K562 (cell line): ENCODE results near the gene CREB5. TPM values are rescaled to one million over a fixed set of nuclear protein-coding genes. Genes with fewer than 3 reads are reported as not detected.

Experiments used
- ATAC-seq: fragments of 200-7000 bp; cut with Tn5 transposase; 3 replicates; pipeline ENCODE4 v1.9.1; 2020; ENCODE audit warnings: moderate library complexity
- BruUV-seq: library from RNA; stranded (reverse); fragments of 400-500 nt; replicated peaks from 2 replicates; lab custom pipeline; 2021; lab: Mats Ljungman, UMichigan
- CTCF ChIA-PET: fragments of 300-600 bp; formaldehyde crosslinking; extraction: SDS; loops from one replicate; lab custom pipeline; 2021; ENCODE audit warnings: low intra/inter-chr PET ratio; lab: Yijun Ruan, JAX
- POLR2A ChIA-PET: fragments of 300-600, 350-650 bp; sonication (Branson Sonifier 250); formaldehyde crosslinking; extraction: SDS; loops from one replicate; lab custom pipeline; 2021; ENCODE audit warnings: antibody characterized with exemption, inconsistent platforms; lab: Yijun Ruan, JAX
- DNase-seq, 4 experiments: peaks; one replicate each; pipeline versions ENCODE4 v3.0.0 to v3.0.0-alpha.2; 2011 to 2018; ENCODE audit warnings: low spot score in 3 of 4, mixed read lengths in 3 of 4; ENCODE audit errors: extremely low read depth in 1 of 4
- FAIRE-seq: peaks from 2 replicates; lab custom pipeline; 2011; peaks lifted over from hg19 to GRCh38; lab: Jason Lieb, UNC
- H2AFZ ChIP-seq: 2 replicates; pipeline ENCODE4 v1.6.0; 2011; ENCODE audit warnings: low read depth, low read length, control low read depth, inconsistent platforms
- H3K27ac ChIP-seq: fragments of 200-600 bp; 3 replicates; pipeline ENCODE4 v1.8.0; 2011; ENCODE audit warnings: low read depth, mild to moderate bottlenecking, control low read depth, inconsistent platforms, low read length, moderate library complexity, mixed read lengths; ENCODE audit errors: extremely low read depth
- H3K27me3 ChIP-seq, 2 experiments: fragments of 300-600 bp in 1 of 2; 2 replicates in 1 of 2; 3 replicates in 1 of 2; pipeline versions ENCODE4 v1.6.0 to v1.8.0; 2011; ENCODE audit warnings: inconsistent platforms in 2 of 2, low read length in 2 of 2, mild to moderate bottlenecking in 1 of 2, mixed read lengths in 1 of 2, moderate library complexity in 1 of 2; ENCODE audit not compliant: control insufficient read depth in 2 of 2, insufficient read depth in 2 of 2
- H3K36me3 ChIP-seq: fragments of 300-600 bp; 3 replicates; pipeline ENCODE4 v1.8.0; 2011; ENCODE audit warnings: mild to moderate bottlenecking, low read length, inconsistent platforms; ENCODE audit not compliant: control insufficient read depth, insufficient read depth
- H3K4me1 ChIP-seq, 2 experiments: fragments of 200-600 bp in 1 of 2; replicated peaks in 1 of 2; 2 replicates in 1 of 2; 3 replicates in 1 of 2; pipeline versions ENCODE4 v1.5.1 to v1.8.0; 2011; ENCODE audit warnings: inconsistent platforms in 2 of 2, low read length in 2 of 2, mild to moderate bottlenecking in 1 of 2, mixed read lengths in 1 of 2, moderate library complexity in 1 of 2; ENCODE audit not compliant: control insufficient read depth in 2 of 2, insufficient read depth in 2 of 2
- H3K4me2 ChIP-seq: 2 replicates; pipeline ENCODE4 v1.6.1; 2011; ENCODE audit warnings: low read length, control low read depth, inconsistent platforms, mixed read lengths; ENCODE audit not compliant: insufficient read depth
- H3K4me3 ChIP-seq: fragments of 200-600 bp; sonication (generic), shearing (Covaris generic); 2 replicates; pipeline ENCODE4 v1.5.1; 2016; ENCODE audit warnings: control low read depth, inconsistent platforms
- H3K79me2 ChIP-seq: fragments of 200-600 bp; 3 replicates; pipeline ENCODE4 v1.8.0; 2011; ENCODE audit warnings: low read length, inconsistent platforms; ENCODE audit not compliant: control insufficient read depth, insufficient read depth
- H3K9ac ChIP-seq, 2 experiments: 2 replicates each; pipeline versions ENCODE4 v1.6.0 to v1.6.1; 2011; ENCODE audit warnings: low read depth in 2 of 2, low read length in 2 of 2, control low read depth in 1 of 2, inconsistent platforms in 1 of 2, mild to moderate bottlenecking in 1 of 2, mixed read lengths in 1 of 2; ENCODE audit not compliant: insufficient read depth in 1 of 2
- H3K9me1 ChIP-seq: one replicate; pipeline ENCODE4 v1.6.0; 2011; ENCODE audit warnings: inconsistent platforms, mild to moderate bottlenecking, low read length, moderate library complexity; ENCODE audit not compliant: control insufficient read depth, insufficient read depth
- H3K9me3 ChIP-seq: replicated peaks from 2 replicates; pipeline ENCODE4 v1.5.1; 2011; ENCODE audit warnings: low read depth, low read length, inconsistent platforms; ENCODE audit not compliant: control insufficient read depth, insufficient read depth
- H4K20me1 ChIP-seq: replicated peaks from 2 replicates; pipeline ENCODE4 v1.6.1; 2011; ENCODE audit warnings: low read length, inconsistent platforms, mixed read lengths; ENCODE audit not compliant: control insufficient read depth, insufficient read depth
- CREBBP ChIP-seq: IDR thresholded peaks from one replicate; pipeline ENCODE4 v1.6.1; 2012; ENCODE audit warnings: low read depth, mild to moderate bottlenecking, control low read depth, inconsistent platforms, low read length
- E2F1 ChIP-seq: sonication (generic); formaldehyde crosslinking; IDR thresholded peaks from 2 replicates; pipeline ENCODE4 v1.8.1; 2023; ENCODE audit warnings: mild to moderate bottlenecking, missing genetic modification reagents, moderate library complexity
- HLTF ChIP-seq: fragments of 450-650 bp; IDR thresholded peaks from 2 replicates; pipeline ENCODE4 v1.6.1; 2016
- KDM1A ChIP-seq, 2 experiments: fragments of 450-650 bp; IDR thresholded peaks; 2 replicates each; pipeline ENCODE4 v1.6.1; 2016; ENCODE audit warnings: mild to moderate bottlenecking in 2 of 2
- NR2C1 ChIP-seq, 2 experiments: fragments of 450-650 bp; IDR thresholded peaks; 2 replicates each; pipeline ENCODE4 v1.6.1; 2017; ENCODE audit warnings: mild to moderate bottlenecking in 2 of 2, antibody characterized with exemption in 1 of 2, inconsistent platforms in 1 of 2, missing compliant biosample characterization in 1 of 2, missing genetic modification characterization in 1 of 2
- RBFOX2 ChIP-seq: fragments of 200-400 bp; formaldehyde crosslinking; IDR thresholded peaks from 2 replicates; pipeline ENCODE4 v1.6.1; 2017; ENCODE audit warnings: low read depth, mild to moderate bottlenecking, low read length, moderate library complexity
- SMARCA4 ChIP-seq: fragments of 450-650 bp; IDR thresholded peaks from 2 replicates; pipeline ENCODE4 v1.6.1; 2016
- TAF15 ChIP-seq: fragments of 200-400 bp; formaldehyde crosslinking; IDR thresholded peaks from 2 replicates; pipeline ENCODE4 v1.6.1; 2017; ENCODE audit warnings: mild to moderate bottlenecking, low read depth, low read length, moderate library complexity
- TEAD4 ChIP-seq, 2 experiments: sonication (generic) in 1 of 2; formaldehyde crosslinking in 1 of 2; IDR thresholded peaks; 2 replicates each; pipeline versions ENCODE4 v1.6.1 to v1.8.0; 2012 to 2022; ENCODE audit warnings: borderline replicate concordance in 1 of 2, inconsistent platforms in 1 of 2, low read length in 1 of 2, mild to moderate bottlenecking in 1 of 2, missing genetic modification reagents in 1 of 2
- ZNF431 ChIP-seq: sonication (generic); formaldehyde crosslinking; IDR thresholded peaks from 2 replicates; pipeline ENCODE4 v1.8.0; 2022; ENCODE audit warnings: mild to moderate bottlenecking, missing genetic modification reagents
- WGBS: fragments of 100-300 bp; shearing (Covaris generic); methylation state at CpG from one replicate; pipeline ENCODE4 v1.1.6; 2016; ENCODE audit warnings: low coverage, mixed read lengths; ENCODE audit not compliant: insufficient coverage; ENCODE audit errors: missing lambda C conversion rate; 5-methylcytosine and 5-hydroxymethylcytosine counted together
- in situ Hi-C: fragments of 300-500 bp; cut with MboI; formaldehyde crosslinking; loops from 4 replicates; pipeline ENCODE4 v1.15.0; 2018; ENCODE audit warnings: inconsistent platforms, mixed read lengths
- intact Hi-C: fragments of 100-400 bp; cut with micrococcal nuclease; formaldehyde crosslinking; loops from 2 replicates; pipeline ENCODE4 v1.14.2; 2022
- polyA plus RNA-seq, 8 experiments: library from polyadenylated mRNA; depleted of rRNA in 4 of 8; stranded (reverse) in 5 of 8; unstranded in 3 of 8; fragments of >200 nt; fragmentation: Nextera tagmentation in 2 of 8; fragmentation: Illumina TruSeq in 1 of 8; extraction: Ambion mirVana in 2 of 8; extraction: Trizol in 1 of 8; gene quantifications; 2 replicates each; pipeline versions ENCODE4 v1.2.1 to v1.2.3, GENCODE V29; 2011 to 2014; ENCODE audit warnings: inconsistent platforms in 1 of 8, missing spikeins in 1 of 8
- total RNA-seq, 7 experiments: library from RNA; depleted of rRNA in 6 of 7; stranded (reverse); fragments of >200 nt in 6 of 7; fragmentation: Illumina TruSeq in 2 of 7; extraction: Trizol in 2 of 7; gene quantifications; 2 replicates each; pipeline versions ENCODE4 v1.2.1 to v1.2.3, GENCODE V29; 2011 to 2021; ENCODE audit warnings: low replicate concordance in 1 of 7

Gene CREB5
- total and polyA plus RNA-seq, 9 of the 15 experiments (the other 6 are each of a cell fraction or from before 2014, with no cell fraction given) = 0.33 to 6.4 (median 1.8) TPM

DNA sequence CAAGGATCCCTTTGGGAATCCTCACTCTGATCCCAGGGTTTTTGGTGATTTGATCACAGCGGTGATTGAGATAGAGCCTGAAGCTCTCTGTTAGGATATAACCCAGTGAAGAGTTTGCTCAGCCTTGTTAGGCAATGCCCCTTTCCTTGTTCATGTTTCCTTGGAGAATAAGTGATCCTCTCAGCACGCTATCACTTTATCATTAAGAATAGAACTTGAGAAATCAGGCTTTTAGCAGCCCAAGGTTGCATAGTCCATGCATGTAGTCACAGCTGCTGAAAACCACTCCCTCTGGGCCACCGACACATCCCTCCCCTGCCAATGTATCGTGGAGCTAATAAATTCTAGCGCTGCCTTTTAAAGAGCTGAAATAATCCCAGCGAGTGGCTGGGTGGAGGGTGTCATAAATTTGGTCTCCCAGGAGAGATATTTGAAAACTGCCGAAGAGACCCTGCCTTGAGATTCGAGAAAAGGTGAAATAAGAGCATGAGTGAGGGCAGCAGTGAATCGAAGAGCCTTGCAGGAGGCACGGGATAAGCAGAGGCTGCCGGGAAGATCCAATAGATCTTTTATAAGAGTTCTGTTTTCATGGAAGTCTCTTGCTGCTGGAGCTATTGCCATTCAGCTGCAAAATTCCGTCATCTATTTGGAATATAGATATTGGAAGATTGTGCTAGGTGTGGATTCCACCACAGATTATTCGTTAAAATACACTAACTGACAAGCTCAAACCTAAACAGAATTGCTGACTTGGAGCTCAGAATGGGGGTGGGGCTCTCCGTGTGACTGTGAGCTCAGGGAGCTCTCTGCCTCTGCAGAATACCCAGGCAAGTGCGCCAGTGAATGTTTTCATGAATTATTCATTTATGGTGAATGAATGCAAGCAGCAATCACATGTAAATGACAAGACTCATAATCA lies 296.0 kb downstream of the CREB5 start (continued):
- no peak for TF ChIP-seq HLTF
- TF ChIP-seq KDM1A (IDR thresholded peaks at IDR 0.05) = no peak
- no peak for TF ChIP-seq ZNF431 (CRISPR knock-in tag)
- TF ChIP-seq CREBBP = no peak
- TF ChIP-seq NR2C1 (IDR thresholded peaks at IDR 0.05) = no peak
- TF ChIP-seq NR2C1 (tag; IDR thresholded peaks at IDR 0.05) = no peak
- TF ChIP-seq, all 486 proteins: peak for 0

- Histone ChIP-seq H3K9ac (no peak overlapping the region), H3K9me1 (no peaks in the 10 kb centered on the region), H3K79me2 (no peaks in the 10 kb centered on the region), H3K36me3 (no peaks in the 10 kb centered on the region), H3K4me2 (no peak overlapping the region), H3K27ac (no peak overlapping the region), H3K9me3 (no peaks in the 10 kb centered on the region), H4K20me1 (peaks cover 7% of the 10 kb centered on the region; the same call in 1 of the 2 replicates), H3K4me3 (no peak overlapping the region), H3K4me1 (no peaks in the 10 kb centered on the region), H2AFZ (no peak overlapping the region), H3K27me3 (no peaks in the 10 kb centered on the region; a peak in 1 of 5 replicates)
- intact Hi-C loops (no loop called here), in situ Hi-C loops (no loop called here)
- POLR2A ChIA-PET = interaction anchor here (1.4 kb wide), 1 partner anchor 9 kb away, joined by 4 read pairs; no protein-coding TSS in a partner anchor
- CTCF ChIA-PET = no interaction called here
- no peak for DNase-seq
- no TSS peak for BruUV-seq
- FAIRE-seq = no peak
- no peak for ATAC-seq
- 5% methylated on average over 6 of the region's 6 CpGs for WGBS
- TF ChIP-seq RBFOX2 (no peak), TAF15 (no peak), E2F1 (no peak), SMARCA4 (no peak), TEAD4 (IDR thresholded peaks at IDR 0.05; ENCODE audit: low read length) (no peak), TEAD4 (CRISPR knock-in tag; IDR thresholded peaks at IDR 0.05; ENCODE audit: borderline replicate concordance) (no peak)
These were observed 297.4 kb downstream of the CREB5 start for GRCh38 chr7:28709748-28710147.
